GM20000 (cell line): ENCODE measurements around the gene EID2.

ENCODE experiments used
- DNase-seq: peaks from one replicate; pipeline ENCODE4 v3.0.0; 2012; ENCODE audit warnings: low spot score
- TF ChIP-seq, protein P1 (sequence below): IDR thresholded peaks from 2 replicates; pipeline ENCODE4 v1.5.1; 2012; ENCODE audit warnings: mild to moderate bottlenecking, control low read depth; ENCODE audit errors: extremely low read depth, missing control alignments

EID2 gene

DNA sequence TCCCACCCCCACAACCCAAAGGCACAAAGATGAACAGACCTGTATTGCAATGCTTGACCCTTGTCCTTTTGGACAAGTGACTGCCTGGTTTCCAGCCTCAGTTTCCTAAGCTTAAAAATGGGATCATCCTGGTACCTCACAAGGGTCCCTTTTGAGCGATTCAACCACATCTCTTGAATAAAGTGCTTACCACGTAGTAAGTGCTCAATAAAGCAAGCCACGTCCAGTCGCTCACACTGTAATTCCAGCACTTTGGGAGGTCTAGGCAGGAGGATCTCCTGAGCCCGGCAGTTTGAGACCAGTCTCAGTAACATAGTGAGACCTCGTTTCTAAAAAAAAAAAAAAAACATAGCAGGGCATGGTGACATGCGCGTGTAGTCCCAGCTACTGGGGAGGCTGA lies 40.0 kb downstream of the EID2 start:
- DNase-seq: no peak

DNA sequence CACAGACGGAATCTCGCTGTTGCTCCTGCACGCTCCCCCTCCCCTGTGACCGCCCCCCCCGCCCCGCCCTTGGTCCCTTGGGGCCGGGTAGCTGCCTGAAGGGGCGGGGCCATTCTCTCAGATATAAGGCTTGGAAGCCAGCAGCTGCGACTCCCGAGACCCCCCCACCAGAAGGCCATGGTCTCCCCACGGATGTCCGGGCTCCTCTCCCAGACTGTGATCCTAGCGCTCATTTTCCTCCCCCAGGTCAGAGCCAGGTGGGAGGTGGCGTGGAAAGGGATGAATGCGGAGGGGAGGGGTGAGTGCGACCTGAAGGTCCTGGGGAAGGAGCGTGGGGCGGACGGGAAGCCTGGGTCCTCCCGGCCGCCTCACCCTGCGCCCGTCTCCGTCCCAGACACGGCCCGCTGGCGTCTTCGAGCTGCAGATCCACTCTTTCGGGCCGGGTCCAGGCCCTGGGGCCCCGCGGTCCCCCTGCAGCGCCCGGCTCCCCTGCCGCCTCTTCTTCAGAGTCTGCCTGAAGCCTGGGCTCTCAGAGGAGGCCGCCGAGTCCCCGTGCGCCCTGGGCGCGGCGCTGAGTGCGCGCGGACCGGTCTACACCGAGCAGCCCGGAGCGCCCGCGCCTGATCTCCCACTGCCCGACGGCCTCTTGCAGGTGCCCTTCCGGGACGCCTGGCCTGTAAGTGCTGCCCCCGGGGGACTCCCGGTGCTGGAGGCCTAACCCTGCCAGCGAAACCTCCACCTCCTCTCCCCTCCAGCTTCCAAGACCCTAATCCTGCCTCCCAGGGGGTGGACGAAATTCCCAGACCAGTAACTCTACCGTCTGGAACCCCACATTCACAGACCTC lies 40.9 kb downstream of the EID2 start, which contains the start of gene DLL3:
Gene DLL3, plus strand, starts transcription at position 150 of the 845 bp plus-strand sequence. Its CDS starts 28 bp downstream, at position 178.
- TF ChIP-seq, protein P1, sequence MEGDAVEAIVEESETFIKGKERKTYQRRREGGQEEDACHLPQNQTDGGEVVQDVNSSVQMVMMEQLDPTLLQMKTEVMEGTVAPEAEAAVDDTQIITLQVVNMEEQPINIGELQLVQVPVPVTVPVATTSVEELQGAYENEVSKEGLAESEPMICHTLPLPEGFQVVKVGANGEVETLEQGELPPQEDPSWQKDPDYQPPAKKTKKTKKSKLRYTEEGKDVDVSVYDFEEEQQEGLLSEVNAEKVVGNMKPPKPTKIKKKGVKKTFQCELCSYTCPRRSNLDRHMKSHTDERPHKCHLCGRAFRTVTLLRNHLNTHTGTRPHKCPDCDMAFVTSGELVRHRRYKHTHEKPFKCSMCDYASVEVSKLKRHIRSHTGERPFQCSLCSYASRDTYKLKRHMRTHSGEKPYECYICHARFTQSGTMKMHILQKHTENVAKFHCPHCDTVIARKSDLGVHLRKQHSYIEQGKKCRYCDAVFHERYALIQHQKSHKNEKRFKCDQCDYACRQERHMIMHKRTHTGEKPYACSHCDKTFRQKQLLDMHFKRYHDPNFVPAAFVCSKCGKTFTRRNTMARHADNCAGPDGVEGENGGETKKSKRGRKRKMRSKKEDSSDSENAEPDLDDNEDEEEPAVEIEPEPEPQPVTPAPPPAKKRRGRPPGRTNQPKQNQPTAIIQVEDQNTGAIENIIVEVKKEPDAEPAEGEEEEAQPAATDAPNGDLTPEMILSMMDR: no peak
- DNase-seq: no peak

More for the DNA sequence above, 40.0 kb downstream of the EID2 start:
- TF ChIP-seq, protein P1: no peak

DNA sequence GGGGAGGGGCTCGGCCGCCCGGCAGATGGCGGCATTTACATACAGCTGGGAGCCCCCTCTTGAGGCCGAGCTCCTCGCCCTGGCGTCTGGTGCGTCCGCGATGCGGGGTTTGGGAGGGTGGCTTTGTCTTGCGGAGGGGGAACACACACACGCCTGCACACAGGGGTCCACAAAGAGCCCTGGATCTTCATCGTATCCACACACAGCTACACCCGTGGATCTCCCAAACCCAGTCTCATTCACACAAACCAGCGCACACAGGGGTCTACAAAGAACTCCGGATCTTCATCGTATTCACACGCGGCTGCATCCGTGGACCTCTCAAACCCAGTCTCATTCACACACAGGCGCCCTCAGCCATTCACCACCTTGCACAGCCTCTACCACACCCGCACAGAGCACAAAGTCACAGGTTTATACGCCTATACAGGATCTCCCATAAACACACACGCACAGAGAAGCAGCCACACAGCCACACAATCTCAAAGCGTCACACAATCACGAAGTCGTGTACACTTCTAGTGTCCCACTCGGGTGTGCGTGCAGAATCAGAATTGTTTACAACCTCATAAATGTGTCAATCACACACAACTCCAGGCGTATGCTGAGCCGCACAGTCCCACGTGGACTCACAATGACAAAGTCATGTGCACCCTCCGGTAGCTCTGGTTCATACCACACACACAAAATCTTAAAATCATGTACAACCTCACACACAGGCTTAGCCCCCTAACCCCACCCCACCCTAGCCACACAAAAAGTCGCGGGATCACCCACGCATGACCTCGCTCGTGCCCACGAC lies 41.8 kb downstream of the EID2 start:
- peak; percentile 77 for DNase-seq
- TF ChIP-seq, protein P1: peak; percentile 15

DNA sequence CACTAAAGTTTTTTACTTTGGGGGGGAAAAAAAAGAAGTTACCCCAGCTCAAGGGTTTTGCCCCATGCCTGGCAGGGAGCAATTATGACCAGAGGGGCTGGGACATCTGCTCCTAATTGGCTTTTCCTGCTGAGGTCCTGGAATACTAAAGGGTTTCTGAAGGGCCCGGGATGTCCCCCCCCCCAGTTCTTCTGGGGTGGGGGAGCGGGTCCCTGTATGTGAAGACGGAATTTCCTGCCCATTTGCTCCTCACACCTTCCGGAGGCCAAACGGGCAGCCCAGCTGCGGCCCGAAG lies 42.3 kb downstream of the EID2 start:
- TF ChIP-seq, protein P1: no peak
- no peak for DNase-seq

DNA sequence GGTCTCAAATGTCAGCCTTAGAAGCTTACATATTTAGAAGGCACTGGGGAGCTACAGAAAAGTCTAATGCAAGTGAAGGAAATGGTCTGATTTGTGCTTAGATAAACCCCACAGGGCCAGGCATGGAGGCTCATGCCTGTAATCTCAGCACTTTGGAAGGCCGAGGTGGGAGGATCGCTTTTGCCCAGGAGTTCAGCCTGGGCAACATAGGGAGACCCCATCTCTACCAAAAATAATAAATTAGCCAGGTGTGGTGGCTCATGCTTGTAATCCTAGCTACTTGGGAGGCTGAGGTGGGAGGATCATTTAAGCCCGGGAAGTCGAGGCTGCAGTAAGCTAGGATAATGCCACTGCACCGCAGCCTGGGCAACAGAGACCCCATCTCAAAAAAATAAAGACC lies 43.9 kb downstream of the EID2 start:
- no peak for DNase-seq
- TF ChIP-seq, protein P1: no peak

DNA sequence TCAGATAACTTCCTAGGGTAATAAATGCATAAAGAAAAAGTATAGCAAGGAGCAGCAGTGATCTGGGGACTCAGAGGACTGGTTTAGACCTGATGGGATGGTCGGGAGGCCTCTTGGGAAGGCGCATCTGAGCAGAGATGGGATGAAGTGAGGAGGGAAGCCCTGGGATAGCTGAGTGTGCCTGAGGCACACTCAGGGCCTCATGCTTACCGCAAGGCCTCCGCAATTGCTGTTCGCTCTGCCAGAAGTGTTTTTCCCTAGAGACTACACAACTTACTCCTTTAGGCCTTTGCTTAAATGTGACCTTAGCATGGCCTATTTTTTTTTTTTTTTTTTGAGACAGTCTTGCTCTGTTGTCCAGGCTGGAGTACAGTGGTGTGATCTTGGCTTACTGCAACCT lies 45.3 kb downstream of the EID2 start:
- TF ChIP-seq, protein P1: no peak
- DNase-seq: no peak

DNA sequence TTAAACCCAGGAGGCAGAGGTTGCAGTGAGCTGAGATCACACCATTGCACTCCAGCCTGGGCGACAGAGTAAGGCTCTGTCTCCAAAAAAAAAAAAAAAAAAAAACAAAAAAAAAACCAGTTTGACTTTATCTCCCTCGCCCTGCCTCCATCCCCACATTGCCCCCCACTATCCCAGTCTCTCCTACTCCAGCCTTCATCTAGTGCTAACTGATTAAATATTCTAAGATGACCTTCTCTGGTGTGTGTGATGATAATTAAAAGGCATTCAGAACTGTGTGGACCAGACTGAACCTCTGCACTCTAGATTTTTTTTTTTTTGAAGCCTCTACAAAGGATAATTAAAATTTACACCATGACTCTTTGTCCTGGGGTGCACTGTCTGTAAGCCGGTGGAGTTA lies 47.2 kb downstream of the EID2 start:
- TF ChIP-seq, protein P1: no peak

More for the DNA sequence above, 47.2 kb downstream of the EID2 start:
- DNase-seq: no peak
